ENCODE results near the gene MYOF.

DNA sequence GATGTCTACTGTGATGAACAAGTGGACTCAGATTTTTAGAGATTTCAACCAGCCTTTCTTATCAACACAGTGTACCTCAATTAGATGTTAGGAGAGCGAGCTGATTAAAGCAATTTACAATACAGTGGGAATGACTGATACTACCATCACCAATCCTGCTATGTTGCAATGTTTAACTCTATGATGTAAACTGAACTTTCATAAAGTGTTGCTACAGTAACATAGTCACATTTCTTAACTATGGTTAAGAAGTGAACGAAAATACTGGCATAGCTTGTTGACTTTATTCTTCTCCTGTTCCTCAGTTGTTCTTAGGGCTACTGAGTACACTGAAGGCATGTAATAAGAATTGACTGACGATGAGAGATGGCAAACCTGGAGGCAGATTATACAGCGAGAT lies 139.8 kb downstream of the MYOF start:
- TF ChIP-seq, protein P1, sequence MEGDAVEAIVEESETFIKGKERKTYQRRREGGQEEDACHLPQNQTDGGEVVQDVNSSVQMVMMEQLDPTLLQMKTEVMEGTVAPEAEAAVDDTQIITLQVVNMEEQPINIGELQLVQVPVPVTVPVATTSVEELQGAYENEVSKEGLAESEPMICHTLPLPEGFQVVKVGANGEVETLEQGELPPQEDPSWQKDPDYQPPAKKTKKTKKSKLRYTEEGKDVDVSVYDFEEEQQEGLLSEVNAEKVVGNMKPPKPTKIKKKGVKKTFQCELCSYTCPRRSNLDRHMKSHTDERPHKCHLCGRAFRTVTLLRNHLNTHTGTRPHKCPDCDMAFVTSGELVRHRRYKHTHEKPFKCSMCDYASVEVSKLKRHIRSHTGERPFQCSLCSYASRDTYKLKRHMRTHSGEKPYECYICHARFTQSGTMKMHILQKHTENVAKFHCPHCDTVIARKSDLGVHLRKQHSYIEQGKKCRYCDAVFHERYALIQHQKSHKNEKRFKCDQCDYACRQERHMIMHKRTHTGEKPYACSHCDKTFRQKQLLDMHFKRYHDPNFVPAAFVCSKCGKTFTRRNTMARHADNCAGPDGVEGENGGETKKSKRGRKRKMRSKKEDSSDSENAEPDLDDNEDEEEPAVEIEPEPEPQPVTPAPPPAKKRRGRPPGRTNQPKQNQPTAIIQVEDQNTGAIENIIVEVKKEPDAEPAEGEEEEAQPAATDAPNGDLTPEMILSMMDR (conservative IDR thresholded peaks at IDR 0.05) = no peak
- no peak for TF ChIP-seq ZFX (IDR thresholded peaks at IDR 0.05)

Data from C4-2B (cell line).